ENCODE results near the gene DYNC1H1. TPM values are rescaled to one million over a fixed set of nuclear protein-coding genes. Genes with fewer than 3 reads are reported as not detected.

DYNC1H1 gene
- total and polyA plus RNA-seq, 2 of the 13 experiments (the other 11 are each of a cell fraction or from before 2014, with no cell fraction given): 74.4 to 239 TPM

- TF ChIP-seq, protein P1, sequence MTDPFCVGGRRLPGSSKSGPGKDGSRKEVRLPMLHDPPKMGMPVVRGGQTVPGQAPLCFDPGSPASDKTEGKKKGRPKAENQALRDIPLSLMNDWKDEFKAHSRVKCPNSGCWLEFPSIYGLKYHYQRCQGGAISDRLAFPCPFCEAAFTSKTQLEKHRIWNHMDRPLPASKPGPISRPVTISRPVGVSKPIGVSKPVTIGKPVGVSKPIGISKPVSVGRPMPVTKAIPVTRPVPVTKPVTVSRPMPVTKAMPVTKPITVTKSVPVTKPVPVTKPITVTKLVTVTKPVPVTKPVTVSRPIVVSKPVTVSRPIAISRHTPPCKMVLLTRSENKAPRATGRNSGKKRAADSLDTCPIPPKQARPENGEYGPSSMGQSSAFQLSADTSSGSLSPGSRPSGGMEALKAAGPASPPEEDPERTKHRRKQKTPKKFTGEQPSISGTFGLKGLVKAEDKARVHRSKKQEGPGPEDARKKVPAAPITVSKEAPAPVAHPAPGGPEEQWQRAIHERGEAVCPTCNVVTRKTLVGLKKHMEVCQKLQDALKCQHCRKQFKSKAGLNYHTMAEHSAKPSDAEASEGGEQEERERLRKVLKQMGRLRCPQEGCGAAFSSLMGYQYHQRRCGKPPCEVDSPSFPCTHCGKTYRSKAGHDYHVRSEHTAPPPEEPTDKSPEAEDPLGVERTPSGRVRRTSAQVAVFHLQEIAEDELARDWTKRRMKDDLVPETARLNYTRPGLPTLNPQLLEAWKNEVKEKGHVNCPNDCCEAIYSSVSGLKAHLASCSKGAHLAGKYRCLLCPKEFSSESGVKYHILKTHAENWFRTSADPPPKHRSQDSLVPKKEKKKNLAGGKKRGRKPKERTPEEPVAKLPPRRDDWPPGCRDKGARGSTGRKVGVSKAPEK (CRISPR knock-in tag; IDR thresholded peaks at IDR 0.05; ENCODE audit: borderline replicate concordance): no peak
- TF ChIP-seq POLR2G (IDR thresholded peaks at IDR 0.05; ENCODE audit: low read depth, low read length) (peak; percentile 96), TAF1 (CRISPR knock-in tag; IDR thresholded peaks at IDR 0.05) (peak; percentile 94), ZNF724P (CRISPR knock-in tag; IDR thresholded peaks at IDR 0.05; ENCODE audit: borderline replicate concordance) (0 out of 2 replicates have a peak, but pooled peaks have one; percentile 9), ARNTL (CRISPR knock-in tag; IDR thresholded peaks at IDR 0.05) (peak; percentile 94), EED (CRISPR knock-in tag; IDR thresholded peaks at IDR 0.05) (no peak), ZBTB21 (CRISPR knock-in tag; IDR thresholded peaks at IDR 0.05) (peak; percentile 90), ZNF362 (CRISPR knock-in tag; IDR thresholded peaks at IDR 0.05; ENCODE audit: borderline replicate concordance) (no peak), CAMTA2 (CRISPR knock-in tag; IDR thresholded peaks at IDR 0.05; ENCODE audit: borderline replicate concordance) (0 out of 2 replicates have a peak, but pooled peaks have one; percentile 29), ZSCAN9 (CRISPR knock-in tag; IDR thresholded peaks at IDR 0.05; ENCODE audit: borderline replicate concordance) (peak; percentile 79; the same call in 1 of the 2 replicates), ZSCAN5A (CRISPR knock-in tag; IDR thresholded peaks at IDR 0.05; ENCODE audit: borderline replicate concordance) (0 out of 2 replicates have a peak, but pooled peaks have one; percentile 52)
- TF ChIP-seq, protein P2, sequence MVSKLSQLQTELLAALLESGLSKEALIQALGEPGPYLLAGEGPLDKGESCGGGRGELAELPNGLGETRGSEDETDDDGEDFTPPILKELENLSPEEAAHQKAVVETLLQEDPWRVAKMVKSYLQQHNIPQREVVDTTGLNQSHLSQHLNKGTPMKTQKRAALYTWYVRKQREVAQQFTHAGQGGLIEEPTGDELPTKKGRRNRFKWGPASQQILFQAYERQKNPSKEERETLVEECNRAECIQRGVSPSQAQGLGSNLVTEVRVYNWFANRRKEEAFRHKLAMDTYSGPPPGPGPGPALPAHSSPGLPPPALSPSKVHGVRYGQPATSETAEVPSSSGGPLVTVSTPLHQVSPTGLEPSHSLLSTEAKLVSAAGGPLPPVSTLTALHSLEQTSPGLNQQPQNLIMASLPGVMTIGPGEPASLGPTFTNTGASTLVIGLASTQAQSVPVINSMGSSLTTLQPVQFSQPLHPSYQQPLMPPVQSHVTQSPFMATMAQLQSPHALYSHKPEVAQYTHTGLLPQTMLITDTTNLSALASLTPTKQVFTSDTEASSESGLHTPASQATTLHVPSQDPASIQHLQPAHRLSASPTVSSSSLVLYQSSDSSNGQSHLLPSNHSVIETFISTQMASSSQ (IDR thresholded peaks at IDR 0.05; ENCODE audit: low read depth): no peak
- TF ChIP-seq, protein P2 (CRISPR knock-in tag; IDR thresholded peaks at IDR 0.05; ENCODE audit: borderline replicate concordance): peak; percentile 77
- TF ChIP-seq, protein P3, sequence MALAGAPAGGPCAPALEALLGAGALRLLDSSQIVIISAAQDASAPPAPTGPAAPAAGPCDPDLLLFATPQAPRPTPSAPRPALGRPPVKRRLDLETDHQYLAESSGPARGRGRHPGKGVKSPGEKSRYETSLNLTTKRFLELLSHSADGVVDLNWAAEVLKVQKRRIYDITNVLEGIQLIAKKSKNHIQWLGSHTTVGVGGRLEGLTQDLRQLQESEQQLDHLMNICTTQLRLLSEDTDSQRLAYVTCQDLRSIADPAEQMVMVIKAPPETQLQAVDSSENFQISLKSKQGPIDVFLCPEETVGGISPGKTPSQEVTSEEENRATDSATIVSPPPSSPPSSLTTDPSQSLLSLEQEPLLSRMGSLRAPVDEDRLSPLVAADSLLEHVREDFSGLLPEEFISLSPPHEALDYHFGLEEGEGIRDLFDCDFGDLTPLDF (CRISPR knock-in tag; IDR thresholded peaks at IDR 0.05): peak; percentile 83; the same call in 1 of the 2 replicates
These were observed 16.3 kb upstream of the DYNC1H1 start (continued) for GRCh38 chr14:101947904-101948665.
